ENCODE results near the gene AHDC1.

DNA sequence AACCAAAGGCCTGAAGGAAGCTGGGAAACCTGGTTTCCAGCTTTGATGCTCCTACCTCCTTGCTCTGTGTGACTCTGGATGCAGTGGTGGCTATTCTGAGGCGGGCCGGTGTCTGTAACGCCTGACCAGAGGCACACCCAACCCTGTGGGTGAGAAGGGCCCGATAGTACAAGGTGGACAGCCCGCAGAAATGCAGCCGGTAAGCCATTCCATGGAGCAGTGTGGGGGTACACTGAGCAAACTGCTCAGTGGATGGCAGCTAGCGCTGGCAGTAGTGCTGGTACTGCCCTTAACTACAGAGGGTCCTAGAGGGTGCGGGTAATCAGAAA lies 36.0 kb downstream of the AHDC1 start:
- TF ChIP-seq, protein P1, sequence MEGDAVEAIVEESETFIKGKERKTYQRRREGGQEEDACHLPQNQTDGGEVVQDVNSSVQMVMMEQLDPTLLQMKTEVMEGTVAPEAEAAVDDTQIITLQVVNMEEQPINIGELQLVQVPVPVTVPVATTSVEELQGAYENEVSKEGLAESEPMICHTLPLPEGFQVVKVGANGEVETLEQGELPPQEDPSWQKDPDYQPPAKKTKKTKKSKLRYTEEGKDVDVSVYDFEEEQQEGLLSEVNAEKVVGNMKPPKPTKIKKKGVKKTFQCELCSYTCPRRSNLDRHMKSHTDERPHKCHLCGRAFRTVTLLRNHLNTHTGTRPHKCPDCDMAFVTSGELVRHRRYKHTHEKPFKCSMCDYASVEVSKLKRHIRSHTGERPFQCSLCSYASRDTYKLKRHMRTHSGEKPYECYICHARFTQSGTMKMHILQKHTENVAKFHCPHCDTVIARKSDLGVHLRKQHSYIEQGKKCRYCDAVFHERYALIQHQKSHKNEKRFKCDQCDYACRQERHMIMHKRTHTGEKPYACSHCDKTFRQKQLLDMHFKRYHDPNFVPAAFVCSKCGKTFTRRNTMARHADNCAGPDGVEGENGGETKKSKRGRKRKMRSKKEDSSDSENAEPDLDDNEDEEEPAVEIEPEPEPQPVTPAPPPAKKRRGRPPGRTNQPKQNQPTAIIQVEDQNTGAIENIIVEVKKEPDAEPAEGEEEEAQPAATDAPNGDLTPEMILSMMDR (IDR thresholded peaks at IDR 0.05; ENCODE audit: poor library complexity) = no peak
- TF ChIP-seq EZH2phosphoT487 (IDR thresholded peaks at IDR 0.05; ENCODE audit: low read depth, severe bottlenecking, unreplicated experiment) = no peak
- TF ChIP-seq EZH2 (IDR thresholded peaks at IDR 0.05; ENCODE audit: borderline replicate concordance) = no peak
